Dermis lymphatic vessel endothelial cell (primary cell): Measurements from ENCODE around the gene MT1E. TPM values are rescaled to one million over a fixed set of nuclear protein-coding genes. Genes with fewer than 3 reads are reported as not detected.

ENCODE experiments used
- total RNA-seq: library from RNA; depleted of rRNA; stranded (reverse); fragments of >200 nt; gene quantifications from 2 replicates; pipeline ENCODE4 v1.2.1, GENCODE V29; 2014

The MT1E gene
- total RNA-seq = 10.4 and 25.5 TPM in 2 replicates

GRCh38 chr16:56625140-56625942 is at the start of gene MT1E:
MT1E (plus strand) TSS chr16:56625781; CDS start chr16:56625852, 71 bp downstream.

GRCh38 chr16:56589141-56590039 is 36.2 kb upstream of the MT1E start, which contains the start of gene MT3:
MT3 (plus strand) TSS chr16:56589528; CDS start chr16:56589591, 63 bp downstream.

GRCh38 chr16:56608043-56608875 is 17.3 kb upstream of the MT1E start, which contains the start of gene MT2A:
MT2A (plus strand) TSS chr16:56608584; CDS start chr16:56608656, 72 bp downstream.

GRCh38 chr16:56632156-56632847 is 6.7 kb downstream of the MT1E start, which contains the start of gene MT1M:
MT1M (plus strand) TSS chr16:56632659; CDS start chr16:56632732, 73 bp downstream.

GRCh38 chr16:56637814-56638750 is 12.5 kb downstream of the MT1E start, which contains the start of gene MT1A:
MT1A (plus strand) TSS chr16:56638666; CDS start chr16:56638739, 73 bp downstream.

GRCh38 chr16:56651586-56651985 is 26.0 kb downstream of the MT1E start, which contains the start of gene MT1B:
MT1B (plus strand) TSS chr16:56651886; CDS start chr16:56651954, 68 bp downstream.

GRCh38 chr16:56657555-56658326 is 32.2 kb downstream of the MT1E start, which contains the start of gene MT1F:
MT1F (plus strand) TSS chr16:56657959; CDS start chr16:56658059, 100 bp downstream.

GRCh38 chr16:56667581-56668571 is 42.3 kb downstream of the MT1E start, which contains the start of gene MT1G:
MT1G (minus strand) TSS chr16:56668065; CDS start chr16:56667993, 72 bp downstream.

GRCh38 chr16:56669005-56669839 is 43.6 kb downstream of the MT1E start, which contains the start of gene MT1H:
MT1H (plus strand) TSS chr16:56669814; CDS start chr16:56669885, 71 bp downstream.

Other genes with a start within 250 kb of the MT1E start
- gene AMFR, start 200.2 kb upstream of the MT1E start, total RNA-seq = 283 and 317 TPM in 2 replicates
- gene NUDT21, start 174.4 kb upstream of the MT1E start, total RNA-seq = 82.9 and 91.3 TPM in 2 replicates
- 42.3 and 73.3 TPM in 2 replicates for gene OGFOD1, start 174.2 kb upstream of the MT1E start, total RNA-seq
- 45.8 and 55.3 TPM in 2 replicates for gene BBS2, start 105.8 kb upstream of the MT1E start, total RNA-seq
- not detected in 2 replicates for gene MT4, start 60.7 kb upstream of the MT1E start, total RNA-seq
- not detected in 2 replicates for gene MT3, start 36.3 kb upstream of the MT1E start, total RNA-seq
- 8.3 and 11.2 TPM in 2 replicates for gene MT2A, start 17.2 kb upstream of the MT1E start, total RNA-seq
- 0.43 and 0.54 TPM in 2 replicates for gene MT1M, start 6.9 kb downstream of the MT1E start, total RNA-seq
- gene MT1A, start 12.9 kb downstream of the MT1E start, total RNA-seq = 0.43 TPM in 1 of 2 replicates, not detected in the other
- not detected in 2 replicates for gene MT1B, start 26.1 kb downstream of the MT1E start, total RNA-seq
- gene MT1F, start 32.2 kb downstream of the MT1E start, total RNA-seq = 0.22 and 0.34 TPM in 2 replicates
- gene MT1G, start 42.3 kb downstream of the MT1E start, total RNA-seq = 0.22 TPM in 1 of 2 replicates, not detected in the other
- not detected in 2 replicates for gene MT1H, start 44.0 kb downstream of the MT1E start, total RNA-seq
- gene MT1X, start 56.7 kb downstream of the MT1E start, total RNA-seq = 8.6 and 8.7 TPM in 2 replicates
- gene NUP93, start 104.3 kb downstream of the MT1E start, total RNA-seq = 51.4 and 58.7 TPM in 2 replicates
- gene SLC12A3, start 239.4 kb downstream of the MT1E start, total RNA-seq = 0.09 TPM in 1 of 2 replicates, not detected in the other